GDM1 (cell line): Measurements from ENCODE around the gene PGLYRP2.

Experiments
- DNase-seq: peaks from one replicate; lab custom pipeline; 2025; lab: John Stamatoyannopoulos, UW

The PGLYRP2 gene

GRCh38 chr19:15424692-15425272 is 54.5 kb downstream of the PGLYRP2 start:
- DNase-seq = no peak

- DNase-seq = no peak
Observed at GRCh38 chr19:15424121-15424520, 55.2 kb downstream of the PGLYRP2 start.

- DNase-seq = no peak
Observed at GRCh38 chr19:15423130-15423529, 56.2 kb downstream of the PGLYRP2 start.

- no peak for DNase-seq
Observed at GRCh38 chr19:15422296-15423075, 56.8 kb downstream of the PGLYRP2 start.

- no peak for DNase-seq
Observed at GRCh38 chr19:15421721-15422260, 57.5 kb downstream of the PGLYRP2 start.

GRCh38 chr19:15421136-15421695 is 58.1 kb downstream of the PGLYRP2 start:
- DNase-seq = no peak

- DNase-seq = no peak
Observed at GRCh38 chr19:15419413-15420025, 59.8 kb downstream of the PGLYRP2 start.
